HEK293 (cell line): ENCODE measurements around the gene STK35.

Experiments
- ATF2 ChIP-seq: fragments of 450-650 bp; formaldehyde crosslinking; IDR thresholded peaks from 2 replicates; pipeline ENCODE4 v1.5.1; 2016; ENCODE audit warnings: missing biosample characterization, missing genetic modification characterization, low read depth
- CTCF ChIP-seq: fragments of 450-650 bp; formaldehyde crosslinking; IDR thresholded peaks from 2 replicates; pipeline ENCODE4 v1.5.1; 2016; ENCODE audit warnings: missing biosample characterization, missing genetic modification characterization
- ZBTB26 ChIP-seq: fragments of 450-650 bp; formaldehyde crosslinking; optimal IDR thresholded peaks from 2 replicates; pipeline ENCODE3; 2016; ENCODE audit warnings: missing biosample characterization, mild to moderate bottlenecking, missing genetic modification characterization
- ZNF302 ChIP-seq: fragments of 450-650 bp; formaldehyde crosslinking; IDR thresholded peaks from 2 replicates; pipeline ENCODE4 v1.5.1; 2016; ENCODE audit warnings: missing biosample characterization, missing genetic modification characterization, low read depth
- ZNF768 ChIP-seq: fragments of 450-650 bp; formaldehyde crosslinking; IDR thresholded peaks from 2 replicates; pipeline ENCODE4 v1.5.1; 2018; ENCODE audit warnings: missing biosample characterization, mild to moderate bottlenecking, missing genetic modification characterization
- ZNF776 ChIP-seq: fragments of 450-650 bp; formaldehyde crosslinking; IDR thresholded peaks from 2 replicates; pipeline ENCODE4 v1.5.0; 2017; ENCODE audit warnings: missing biosample characterization, missing genetic modification characterization, borderline replicate concordance
- TF ChIP-seq, protein P1 (sequence below): fragments of 450-650 bp; formaldehyde crosslinking; IDR thresholded peaks from 2 replicates; pipeline ENCODE4 v1.5.1; 2016; ENCODE audit warnings: missing biosample characterization, missing genetic modification characterization

DNA sequence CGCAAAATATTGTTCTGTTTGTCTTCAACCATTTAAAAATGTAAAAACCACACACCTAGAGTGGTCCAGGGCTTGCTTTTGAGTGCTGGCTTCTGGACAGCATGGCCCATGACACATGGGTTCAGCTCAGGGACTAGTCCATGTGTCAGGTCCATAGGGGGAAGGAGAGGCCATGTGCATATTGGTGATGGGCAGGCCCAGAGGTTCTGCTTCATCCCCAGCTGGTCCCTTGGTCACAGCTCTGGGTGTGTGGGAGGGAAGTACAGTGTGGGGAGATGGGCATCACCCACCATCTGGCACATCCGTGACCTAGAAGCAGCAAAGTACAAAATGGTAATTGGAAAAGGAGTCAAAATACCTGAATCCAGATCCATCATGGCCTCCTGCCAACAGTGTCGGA is 50.7 kb downstream of the STK35 start:
- TF ChIP-seq, protein P1, sequence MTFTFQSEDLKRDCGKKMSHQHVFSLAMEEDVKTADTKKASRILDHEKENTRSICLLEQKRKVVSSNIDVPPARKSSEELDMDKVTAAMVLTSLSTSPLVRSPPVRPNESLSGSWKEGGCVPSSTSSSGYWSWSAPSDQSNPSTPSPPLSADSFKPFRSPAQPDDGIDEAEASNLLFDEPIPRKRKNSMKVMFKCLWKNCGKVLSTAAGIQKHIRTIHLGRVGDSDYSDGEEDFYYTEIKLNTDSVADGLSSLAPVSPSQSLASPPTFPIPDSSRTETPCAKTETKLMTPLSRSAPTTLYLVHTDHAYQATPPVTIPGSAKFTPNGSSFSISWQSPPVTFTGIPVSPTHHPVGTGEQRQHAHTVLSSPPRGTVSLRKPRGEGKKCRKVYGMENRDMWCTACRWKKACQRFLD (tag by site-specific recombination): no peak
- TF ChIP-seq ZBTB26 (tag by site-specific recombination) (no peak), ZNF302 (no peak), CTCF (tag by site-specific recombination) (no peak), ZNF776 (tag by site-specific recombination) (no peak), ZNF768 (no peak), ATF2 (tag by site-specific recombination) (no peak)
